ENCODE measurements around the gene ALK. TPM values are rescaled to one million over a fixed set of nuclear protein-coding genes. Genes with fewer than 3 reads are reported as not detected.

ALK gene
- total RNA-seq, 2 donors from 2014 or later: 0.25 TPM; not detected in 1

DNA sequence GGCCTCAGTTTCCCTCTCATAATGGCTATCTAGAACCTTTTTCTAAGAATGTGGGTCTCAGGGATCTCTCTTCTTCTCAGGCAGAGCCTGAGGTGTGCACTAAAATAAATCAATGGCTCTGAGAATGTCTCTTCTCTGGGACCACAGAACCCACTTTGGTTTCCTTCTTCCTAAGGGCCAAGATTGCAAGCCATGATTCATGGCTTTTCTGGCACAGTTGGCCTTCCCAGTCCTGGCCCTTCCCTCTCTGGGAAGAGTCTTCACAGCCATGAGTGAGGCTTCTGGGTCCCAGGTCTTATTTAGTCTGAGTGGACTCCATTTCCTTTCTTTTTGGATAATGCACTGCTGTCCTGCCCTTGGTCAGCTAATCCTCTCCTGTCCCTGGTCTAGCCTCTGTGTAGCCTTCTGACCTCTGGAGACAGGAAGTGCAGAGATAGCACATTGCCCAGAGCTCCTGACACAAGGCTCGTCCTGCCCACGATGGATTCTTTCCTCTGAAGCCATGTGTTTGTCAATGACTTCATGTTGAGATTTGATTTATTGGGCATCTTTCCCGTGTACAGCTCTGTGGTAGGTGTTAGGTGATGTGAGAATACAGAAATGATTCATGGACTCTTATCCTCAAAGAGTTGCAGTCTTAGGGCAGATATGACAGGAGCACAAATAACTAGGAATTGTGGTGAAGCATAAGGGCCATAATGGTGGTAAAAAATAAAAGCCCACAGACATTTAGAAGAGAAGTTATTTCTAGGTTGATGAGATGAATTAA, 561.2 kb downstream of the ALK start:
- H3K27me3 Mint-ChIP-seq (ENCODE audit: low read depth): peaks cover 24% of the 10 kb centered on the region
- no peaks in the 10 kb centered on the region for H3K4me1 Mint-ChIP-seq (ENCODE audit: low read depth)
- H3K27ac Mint-ChIP-seq: no peak overlapping the region

DNA sequence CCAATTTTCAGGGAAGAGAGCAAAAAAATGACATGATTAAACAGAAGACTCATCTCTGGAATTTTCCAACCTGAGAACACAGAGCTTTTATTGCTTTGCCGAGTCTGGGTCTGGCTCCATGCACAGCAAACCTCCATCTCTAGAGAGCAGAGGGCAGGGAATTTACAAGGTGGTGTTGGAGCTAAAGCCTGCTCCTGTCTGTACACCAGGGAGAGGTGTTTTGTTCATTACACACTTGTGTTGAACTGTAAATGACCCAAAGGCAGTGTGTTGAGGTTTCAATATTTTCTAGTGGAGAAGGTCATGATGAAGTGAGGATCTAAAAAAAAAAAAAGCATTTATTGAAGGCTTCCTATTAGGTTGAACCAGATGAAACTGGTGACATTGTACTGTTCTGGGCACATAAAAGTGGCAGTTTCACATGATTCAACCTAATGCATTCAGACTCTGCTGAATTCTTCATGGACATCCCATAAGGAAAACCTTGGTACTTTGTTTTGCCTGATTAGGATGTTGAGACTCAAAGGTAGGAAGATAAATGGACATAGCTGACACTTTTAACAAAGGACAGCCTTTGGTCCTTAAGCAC, 567.9 kb downstream of the ALK start:
- DNase-seq (no peak), ATAC-seq (replicated peaks in 1 of 2) (no peak)
- Mint-ChIP-seq H3K9me3 (no peaks in the 10 kb centered on the region), H3K36me3 (ENCODE audit: insufficient read depth in 2 of 2) (no peaks in the 10 kb centered on the region), H3K4me1 (ENCODE audit: low read depth) (no peaks in the 10 kb centered on the region), H3K4me3 (no peak overlapping the region), H3K27me3 (ENCODE audit: low read depth) (peaks cover 14% of the 10 kb centered on the region), H3K27ac (no peak overlapping the region)

More for the DNA sequence above, 561.2 kb downstream of the ALK start:
- Mint-ChIP-seq H3K36me3 (ENCODE audit: insufficient read depth in 2 of 2) (no peaks in the 10 kb centered on the region), H3K4me3 (no peak overlapping the region), H3K9me3 (no peaks in the 10 kb centered on the region)
- no peak for DNase-seq
- ATAC-seq (replicated peaks in 1 of 2): no peak

DNA sequence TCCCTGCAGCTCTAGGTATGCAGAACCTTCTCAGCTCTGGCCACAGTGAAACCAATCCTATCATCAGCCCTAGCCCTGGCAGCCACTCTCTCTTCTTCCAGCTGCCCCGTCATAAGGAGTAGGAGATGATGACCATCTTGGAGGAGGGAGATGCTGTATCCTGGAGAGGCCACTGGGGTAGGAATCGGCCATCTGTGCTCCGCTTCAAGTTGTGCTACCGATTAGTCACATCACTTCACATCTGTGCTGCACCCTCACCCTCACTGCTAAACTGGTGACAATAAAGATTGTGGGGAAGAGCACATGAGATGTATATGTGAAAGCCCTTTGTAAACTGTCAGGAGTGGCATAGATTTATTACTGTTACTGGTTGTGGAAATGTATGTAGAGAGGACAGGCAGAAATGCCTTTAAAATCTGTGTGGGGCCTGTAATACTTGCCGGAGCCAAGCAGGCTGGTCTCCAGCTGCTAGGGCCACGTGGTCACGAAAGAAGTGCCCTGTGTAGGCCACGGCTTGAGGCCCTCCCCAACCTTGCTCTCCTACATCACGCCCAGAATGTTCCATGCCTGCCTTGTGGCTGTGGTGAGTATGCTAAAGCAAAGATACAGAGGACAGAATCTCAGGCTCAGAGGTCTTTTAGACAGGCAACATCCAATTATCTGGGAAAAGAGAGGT, 569.3 kb downstream of the ALK start:
- H3K36me3 Mint-ChIP-seq (ENCODE audit: insufficient read depth in 2 of 2): no peaks in the 10 kb centered on the region
- H3K4me3 Mint-ChIP-seq: no peak overlapping the region
- H3K4me1 Mint-ChIP-seq (ENCODE audit: low read depth): no peaks in the 10 kb centered on the region
- ATAC-seq (replicated peaks in 1 of 2) (no peak), DNase-seq (no peak)
- peaks cover 28% of the 10 kb centered on the region for H3K27me3 Mint-ChIP-seq (ENCODE audit: low read depth)
- no peak overlapping the region for H3K27ac Mint-ChIP-seq
- H3K9me3 Mint-ChIP-seq: no peaks in the 10 kb centered on the region

DNA sequence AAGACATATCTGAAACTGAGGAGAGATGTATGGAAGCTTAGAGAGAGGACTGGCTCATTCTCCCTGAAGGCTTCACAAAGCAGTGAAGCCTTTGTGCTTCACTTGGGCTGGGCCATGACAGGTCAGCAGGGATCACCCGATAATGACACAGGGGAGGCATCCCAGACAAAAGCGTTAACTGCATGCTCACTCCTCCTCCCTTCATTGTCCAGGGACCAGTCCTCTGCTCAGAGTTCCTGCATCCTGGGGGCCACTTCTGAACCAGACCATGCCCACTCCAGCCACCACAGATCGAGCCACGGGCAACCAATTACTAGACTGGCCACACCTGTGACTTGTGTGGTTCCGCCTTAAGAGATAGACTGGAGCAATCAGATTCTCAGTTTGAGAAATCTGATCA, 570.1 kb downstream of the ALK start:
- DNase-seq (no peak), ATAC-seq (replicated peaks in 1 of 2) (no peak)
- H3K27me3 Mint-ChIP-seq (ENCODE audit: low read depth): peaks cover 36% of the 10 kb centered on the region
- no peaks in the 10 kb centered on the region for H3K9me3 Mint-ChIP-seq
- H3K4me1 Mint-ChIP-seq (ENCODE audit: low read depth): no peaks in the 10 kb centered on the region
- no peak overlapping the region for H3K27ac Mint-ChIP-seq
- H3K36me3 Mint-ChIP-seq (ENCODE audit: insufficient read depth in 2 of 2): no peaks in the 10 kb centered on the region
- H3K4me3 Mint-ChIP-seq: no peak overlapping the region

DNA sequence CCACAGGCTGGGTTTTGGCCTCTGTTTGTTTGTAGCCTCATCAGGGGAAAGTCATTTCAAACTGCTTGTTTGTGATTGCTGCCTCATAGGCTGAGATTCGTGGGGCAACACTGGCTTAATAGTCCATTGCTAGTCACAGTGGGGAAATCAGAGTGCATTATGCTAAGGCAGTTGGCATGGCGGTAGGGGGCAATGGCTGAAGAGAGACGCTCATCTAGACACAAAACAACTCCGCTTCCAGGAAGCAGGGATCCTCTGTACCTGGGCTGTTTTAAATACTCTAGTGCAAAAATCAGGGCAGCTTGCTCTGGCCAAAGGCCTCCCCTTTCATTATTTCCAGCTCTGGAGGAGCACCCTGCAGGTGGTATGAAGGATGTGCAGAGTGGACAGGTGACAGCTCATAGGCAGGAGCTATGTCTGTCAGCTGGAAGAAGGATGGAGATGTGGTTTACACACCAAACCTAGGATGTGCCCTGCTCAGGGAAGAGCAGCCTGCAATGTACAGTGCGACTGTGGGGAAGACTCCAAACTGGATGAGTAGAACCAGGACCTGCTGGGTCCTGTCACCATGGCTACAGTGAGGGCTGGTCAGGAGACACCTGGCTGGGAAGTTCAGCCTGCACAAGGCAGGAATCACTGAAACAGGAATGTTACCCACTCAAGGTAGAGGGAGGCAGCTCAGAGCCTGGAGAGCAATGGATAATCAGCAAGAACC, 571.9 kb downstream of the ALK start:
- Mint-ChIP-seq H3K9me3 (no peaks in the 10 kb centered on the region), H3K36me3 (ENCODE audit: insufficient read depth in 2 of 2) (no peaks in the 10 kb centered on the region), H3K27me3 (ENCODE audit: low read depth) (peaks cover 41% of the 10 kb centered on the region), H3K4me3 (no peak overlapping the region), H3K4me1 (ENCODE audit: low read depth) (no peaks in the 10 kb centered on the region), H3K27ac (no peak overlapping the region)
- no peak for DNase-seq
- ATAC-seq (replicated peaks in 1 of 2): no peak

DNA sequence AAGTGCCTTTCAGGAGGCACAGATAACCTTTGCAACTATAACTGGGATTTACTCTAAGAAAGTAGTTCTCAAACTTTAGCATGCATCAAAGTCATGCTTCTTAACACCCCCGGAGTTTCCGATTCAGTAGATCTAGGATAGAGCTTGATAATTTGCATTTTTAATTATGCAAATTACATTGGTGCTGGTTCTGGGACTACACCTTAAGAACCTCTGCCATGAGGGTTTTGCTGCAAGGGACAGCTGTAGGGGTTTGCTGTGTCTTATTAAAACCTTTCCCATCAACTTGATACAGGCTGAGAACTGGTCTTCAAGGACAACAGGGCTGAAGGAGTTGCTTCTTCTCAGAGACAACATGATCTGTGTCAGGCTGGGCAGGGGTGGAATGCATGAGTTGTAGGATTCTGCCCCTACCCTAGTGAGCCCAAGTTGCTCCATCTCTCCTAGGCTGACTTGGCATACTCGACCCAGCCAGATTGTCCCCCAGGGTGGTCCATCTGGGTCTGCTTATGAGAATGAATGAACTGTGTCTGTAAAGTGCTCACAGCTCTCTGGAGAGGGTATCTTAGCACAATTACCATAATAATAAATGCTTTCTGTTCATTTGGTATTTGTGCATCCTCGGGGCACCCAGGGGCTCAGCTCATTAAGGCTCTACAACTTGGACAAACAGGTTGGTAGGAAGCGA, 573.5 kb downstream of the ALK start:
- Mint-ChIP-seq H3K36me3 (ENCODE audit: insufficient read depth in 2 of 2) (no peaks in the 10 kb centered on the region), H3K4me3 (no peak overlapping the region), H3K4me1 (ENCODE audit: low read depth) (no peaks in the 10 kb centered on the region), H3K27me3 (ENCODE audit: low read depth) (peaks cover 44% of the 10 kb centered on the region), H3K27ac (no peak overlapping the region), H3K9me3 (no peaks in the 10 kb centered on the region)
- no peak for DNase-seq
- no peak for ATAC-seq (replicated peaks in 1 of 2)

DNA sequence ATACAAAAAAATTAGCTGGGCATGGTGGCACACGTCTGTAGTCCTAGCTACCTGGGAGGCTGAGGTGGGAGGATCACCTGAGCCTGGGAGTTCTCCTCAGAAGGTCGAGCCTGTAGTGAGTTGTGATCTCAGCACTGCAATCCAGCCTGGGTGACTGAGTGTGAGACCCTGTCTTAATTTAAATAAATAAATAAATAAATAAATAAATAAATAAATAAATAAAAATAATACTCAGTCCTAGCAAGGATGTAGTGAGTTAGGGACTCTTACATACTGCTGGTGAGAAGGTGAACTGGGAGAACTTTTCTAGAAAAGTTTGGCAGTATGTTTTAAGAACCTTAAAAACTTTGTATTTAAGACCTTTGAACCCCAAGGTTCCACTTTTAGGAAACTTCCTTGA, 576.1 kb downstream of the ALK start:
- no peaks in the 10 kb centered on the region for H3K9me3 Mint-ChIP-seq
- H3K27ac Mint-ChIP-seq: no peak overlapping the region
- no peak overlapping the region for H3K4me3 Mint-ChIP-seq
- H3K4me1 Mint-ChIP-seq (ENCODE audit: low read depth): no peaks in the 10 kb centered on the region
- H3K27me3 Mint-ChIP-seq (ENCODE audit: low read depth): peaks cover 40% of the 10 kb centered on the region
- H3K36me3 Mint-ChIP-seq (ENCODE audit: insufficient read depth in 2 of 2): no peaks in the 10 kb centered on the region
- DNase-seq: no peak
- ATAC-seq (replicated peaks in 1 of 2): no peak

DNA sequence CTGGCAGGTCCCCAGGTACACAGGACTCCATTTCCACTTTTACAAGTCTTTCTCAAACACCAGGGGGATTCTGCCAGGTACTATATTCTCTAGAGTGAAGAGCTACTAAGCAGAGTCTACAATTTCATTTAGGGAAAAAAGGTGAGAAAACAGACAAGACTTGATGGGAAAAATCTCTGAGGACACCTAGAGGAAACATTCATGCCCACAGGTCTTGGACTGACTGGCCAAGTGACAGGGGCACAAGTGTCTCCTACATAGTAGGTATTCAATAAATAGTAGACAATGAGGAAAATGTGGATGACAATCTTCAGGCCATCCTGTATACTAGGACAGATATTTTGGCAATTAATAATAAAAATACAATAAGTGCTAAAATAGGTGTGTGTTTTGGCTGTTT, 577.6 kb downstream of the ALK start:
- Mint-ChIP-seq H3K27ac (no peak overlapping the region), H3K4me1 (ENCODE audit: low read depth) (no peaks in the 10 kb centered on the region), H3K27me3 (ENCODE audit: low read depth) (peaks cover 35% of the 10 kb centered on the region), H3K9me3 (no peaks in the 10 kb centered on the region), H3K36me3 (ENCODE audit: insufficient read depth in 2 of 2) (no peaks in the 10 kb centered on the region), H3K4me3 (no peak overlapping the region)
- DNase-seq (no peak), ATAC-seq (replicated peaks in 1 of 2) (no peak)

DNA sequence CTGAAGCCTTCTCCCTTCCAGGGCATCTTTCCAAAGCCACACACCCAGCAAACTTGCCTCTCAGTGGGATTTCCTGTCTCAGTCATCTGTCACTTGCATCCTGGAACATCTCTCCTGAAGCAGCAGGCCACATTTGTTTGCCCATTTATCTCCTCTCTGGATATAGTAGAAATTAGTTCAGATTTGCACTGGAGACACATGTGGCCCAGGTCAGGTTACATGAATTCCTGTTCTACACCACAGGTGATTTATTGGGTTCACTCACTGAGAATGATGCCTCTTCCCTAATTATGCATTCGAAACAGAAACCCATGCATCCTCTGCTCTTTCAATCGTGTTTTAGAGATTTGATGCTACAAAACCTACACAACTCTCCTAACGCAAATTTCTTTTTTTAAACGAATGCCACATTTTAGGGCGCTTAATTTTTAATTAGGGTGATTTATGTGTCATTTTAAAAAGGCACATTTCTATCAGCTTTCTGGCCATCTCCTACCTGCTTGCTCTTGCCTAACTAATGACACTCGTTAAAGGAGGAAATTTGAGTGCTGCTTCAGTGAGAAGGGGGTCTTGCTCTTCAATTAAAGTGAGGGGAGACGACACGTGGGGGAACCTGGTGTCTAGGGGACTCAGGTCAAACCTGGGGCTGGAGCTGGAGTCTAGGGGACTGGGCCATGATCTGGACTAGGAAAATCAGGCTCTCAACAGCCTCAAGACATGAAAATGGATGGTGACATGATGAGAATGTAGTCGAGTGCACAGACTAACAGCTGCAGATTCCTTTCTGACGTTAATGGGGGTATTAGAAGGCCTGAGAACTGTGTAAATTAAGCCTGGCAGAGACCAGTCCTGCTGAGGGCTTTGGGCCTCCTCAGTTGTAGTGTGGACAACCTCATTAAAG, 584.8 kb downstream of the ALK start:
- no peak for DNase-seq
- Mint-ChIP-seq H3K4me1 (ENCODE audit: low read depth) (no peaks in the 10 kb centered on the region), H3K27ac (no peak overlapping the region), H3K36me3 (ENCODE audit: insufficient read depth in 2 of 2) (no peaks in the 10 kb centered on the region), H3K4me3 (no peak overlapping the region), H3K27me3 (ENCODE audit: low read depth) (peaks cover 8% of the 10 kb centered on the region), H3K9me3 (no peaks in the 10 kb centered on the region)
- no peak for ATAC-seq (replicated peaks in 1 of 2)

DNA sequence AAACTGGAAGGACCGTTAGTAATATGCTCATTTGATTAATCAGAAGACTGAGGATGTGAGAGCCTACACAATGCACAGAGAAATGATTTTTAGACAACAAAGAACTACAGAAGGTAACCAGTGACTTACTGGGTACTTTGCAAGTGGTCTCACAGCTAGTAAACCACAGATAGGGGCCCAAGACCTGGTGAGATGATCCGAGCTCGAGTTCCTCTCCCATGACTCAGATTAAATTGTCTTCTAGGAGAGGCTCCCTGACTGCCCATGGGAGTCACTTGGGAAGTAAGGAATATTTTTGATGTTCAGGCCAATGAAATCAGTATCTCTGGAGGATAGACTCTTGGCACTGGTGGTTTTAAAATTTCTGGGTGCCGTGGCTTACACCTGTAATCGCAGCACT, 586.0 kb downstream of the ALK start:
- Mint-ChIP-seq H3K9me3 (no peaks in the 10 kb centered on the region), H3K36me3 (ENCODE audit: insufficient read depth in 2 of 2) (no peaks in the 10 kb centered on the region), H3K4me1 (ENCODE audit: low read depth) (no peaks in the 10 kb centered on the region), H3K4me3 (no peak overlapping the region), H3K27me3 (ENCODE audit: low read depth) (peaks cover 8% of the 10 kb centered on the region), H3K27ac (no peak overlapping the region)
- DNase-seq (no peak), ATAC-seq (replicated peaks in 1 of 2) (no peak)

DNA sequence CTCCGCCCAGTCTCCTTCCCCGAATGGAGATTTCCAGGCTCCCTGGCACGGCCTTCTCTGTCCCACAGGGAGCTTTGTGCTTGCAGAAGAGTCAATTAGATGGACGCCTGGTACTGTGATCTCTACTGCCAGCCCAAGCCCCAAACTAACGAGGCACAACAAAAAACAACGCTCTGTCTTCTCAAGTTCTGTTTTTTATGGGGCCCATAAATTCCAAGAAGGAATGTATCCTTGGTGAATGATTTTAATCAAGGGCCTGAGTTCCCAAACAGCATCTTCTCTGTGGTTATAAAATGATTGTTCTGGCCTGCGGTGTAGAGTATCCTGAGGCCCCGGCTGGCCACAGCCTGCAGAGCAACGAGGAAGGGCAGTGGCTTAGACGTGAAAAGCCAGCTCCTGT, 586.7 kb downstream of the ALK start:
- no peaks in the 10 kb centered on the region for H3K4me1 Mint-ChIP-seq (ENCODE audit: low read depth)
- H3K27me3 Mint-ChIP-seq (ENCODE audit: low read depth): peaks cover 8% of the 10 kb centered on the region
- ATAC-seq (replicated peaks in 1 of 2) (no peak), DNase-seq (no peak)
- no peak overlapping the region for H3K4me3 Mint-ChIP-seq
- H3K27ac Mint-ChIP-seq: no peak overlapping the region
- H3K9me3 Mint-ChIP-seq: no peaks in the 10 kb centered on the region
- H3K36me3 Mint-ChIP-seq (ENCODE audit: insufficient read depth in 2 of 2): no peaks in the 10 kb centered on the region

DNA sequence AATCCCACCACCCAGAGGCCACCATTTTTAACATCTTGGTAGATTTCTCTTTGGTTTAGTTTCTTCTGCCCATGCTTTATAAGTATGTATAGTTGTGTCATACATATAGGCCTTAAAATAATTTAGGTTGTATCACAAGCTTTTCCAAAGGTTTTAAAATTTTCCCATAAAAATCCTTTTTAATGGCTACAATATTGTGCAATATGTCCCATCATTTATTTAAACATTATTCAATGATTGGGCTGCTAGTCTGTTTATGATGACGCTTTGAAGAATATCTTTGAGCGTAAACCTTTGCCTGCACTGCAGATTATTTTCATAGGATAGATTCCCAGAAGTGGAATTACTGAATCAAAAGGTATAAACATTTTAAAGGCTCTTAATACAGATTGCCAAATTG, 588.8 kb downstream of the ALK start:
- H3K27me3 Mint-ChIP-seq (ENCODE audit: low read depth): peaks cover 16% of the 10 kb centered on the region
- no peaks in the 10 kb centered on the region for H3K4me1 Mint-ChIP-seq (ENCODE audit: low read depth)
- DNase-seq: no peak
- no peak overlapping the region for H3K4me3 Mint-ChIP-seq
- no peak overlapping the region for H3K27ac Mint-ChIP-seq
- H3K36me3 Mint-ChIP-seq (ENCODE audit: insufficient read depth in 2 of 2): no peaks in the 10 kb centered on the region
- no peak for ATAC-seq (replicated peaks in 1 of 2)
- H3K9me3 Mint-ChIP-seq: no peaks in the 10 kb centered on the region
